T-helper 1 cell treated with Interleukin-12 subunit alpha and Interleukin-12 subunit beta and Interleukin-4 antibody, amounts not matched to agents 30 ng/mL and 1 ng/mL, for 36 hours (primary cell): ENCODE data around the gene MMAB. TPM values are rescaled to one million over a fixed set of nuclear protein-coding genes. Genes with fewer than 3 reads are reported as not detected.

Experiments used
- intact Hi-C: fragments of 100-400 bp; cut with micrococcal nuclease; formaldehyde crosslinking; loops from one replicate; pipeline ENCODE4 v1.15.1; 2024
- total RNA-seq: library from RNA; stranded (reverse); gene quantifications from 2 replicates; pipeline ENCODE4 v1.2.3, GENCODE V29; 2022

The MMAB gene
- total RNA-seq, 1 donor from 2014 or later = 23.3 TPM

DNA sequence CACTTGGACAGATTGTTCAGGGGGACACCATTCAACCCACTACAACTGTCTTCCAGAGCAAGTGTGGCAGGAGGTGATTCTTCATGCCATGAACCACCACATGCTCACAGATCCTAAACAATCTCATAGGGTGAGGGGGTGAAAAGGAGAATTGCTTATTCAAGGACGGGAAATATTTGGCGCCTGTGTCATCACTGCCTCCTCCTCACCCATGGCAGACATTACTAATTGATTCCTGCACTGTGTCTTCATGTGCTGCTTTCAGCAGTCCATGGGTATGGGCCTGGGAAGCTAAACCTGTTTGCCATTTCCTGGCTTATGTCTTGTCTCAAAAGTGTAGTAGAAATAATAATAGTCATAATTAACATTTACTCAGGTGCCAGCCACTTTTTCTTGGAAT lies 31.3 kb downstream of the MMAB start:
- intact Hi-C loops = no loop called here

DNA sequence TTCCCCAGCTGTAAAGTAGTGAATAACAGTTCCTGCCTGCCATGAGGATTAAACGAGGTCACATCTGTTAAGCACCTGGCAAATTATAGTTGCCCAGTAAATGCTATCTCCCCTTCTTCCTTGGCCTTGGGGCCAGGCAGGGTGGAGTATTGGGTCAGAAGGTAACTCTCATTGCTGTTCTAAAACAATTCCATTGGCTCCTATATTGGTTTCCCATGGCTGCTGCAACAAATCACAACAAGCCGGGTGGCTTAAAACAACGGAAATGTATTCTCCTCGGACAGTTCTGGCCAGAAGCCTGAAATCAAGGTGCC lies 31.9 kb downstream of the MMAB start:
- intact Hi-C loops = no loop called here

DNA sequence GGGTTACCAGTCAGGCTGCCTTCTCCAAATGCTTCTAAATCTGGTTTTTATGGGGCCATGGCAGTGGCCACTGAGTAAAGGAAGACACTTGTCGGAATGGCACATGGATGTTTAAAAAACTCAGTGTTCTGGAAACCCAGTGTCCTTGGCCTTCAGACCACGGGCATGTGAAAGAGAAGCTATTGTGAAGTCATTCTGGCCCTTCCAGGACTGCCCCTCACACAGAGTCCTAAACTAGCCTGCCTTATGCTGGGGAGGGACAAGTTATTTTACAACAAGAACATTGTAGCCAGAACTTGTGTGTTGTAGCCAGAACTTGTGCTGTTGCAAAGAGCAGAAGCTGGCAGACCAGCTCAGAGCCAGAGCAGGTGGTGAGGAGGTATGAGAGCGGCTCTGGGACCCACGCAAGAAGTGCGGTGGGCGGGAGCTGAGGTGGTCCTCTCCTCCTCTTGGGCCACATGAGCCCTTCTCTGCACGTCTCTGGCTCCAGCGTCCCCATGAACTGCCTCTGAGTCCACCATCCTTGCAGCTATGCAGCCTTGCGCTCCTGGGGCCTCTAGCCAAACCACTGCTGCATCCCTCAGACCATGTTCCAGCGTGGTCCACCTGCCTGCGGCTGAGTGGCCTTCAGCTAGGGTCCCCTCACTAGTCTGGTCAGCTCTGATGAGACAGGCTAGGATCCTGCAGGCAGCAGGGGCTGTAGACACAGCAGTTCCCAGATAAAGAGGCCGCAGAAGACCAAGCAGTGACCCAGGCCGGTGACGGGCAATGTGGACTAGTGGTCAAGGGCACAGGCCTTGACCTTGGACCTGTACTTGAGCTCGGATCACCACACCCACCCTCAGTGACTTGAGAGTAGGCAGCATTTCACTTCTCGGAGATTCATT lies 32.5 kb downstream of the MMAB start:
- intact Hi-C loops = no loop called here

DNA sequence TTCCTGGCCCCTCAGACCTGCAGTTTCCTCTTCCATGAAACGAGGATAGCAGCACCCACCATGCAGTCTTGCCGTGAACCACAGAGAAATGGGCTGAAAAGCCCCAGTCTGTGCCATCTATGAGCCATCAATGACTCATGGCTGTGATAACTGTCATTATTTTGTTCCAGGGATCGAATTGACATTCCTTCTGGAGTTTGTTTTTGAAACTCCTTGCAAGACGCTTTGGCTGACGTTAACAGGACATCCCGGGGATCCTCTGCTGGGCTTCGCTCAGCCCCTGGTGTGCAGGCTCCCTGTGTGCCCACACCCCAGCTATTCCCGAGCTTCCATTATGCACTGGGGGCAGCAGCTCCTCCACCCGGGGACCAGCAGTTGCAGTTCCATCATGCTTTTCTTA lies 33.8 kb downstream of the MMAB start:
- intact Hi-C loops = no loop called here

DNA sequence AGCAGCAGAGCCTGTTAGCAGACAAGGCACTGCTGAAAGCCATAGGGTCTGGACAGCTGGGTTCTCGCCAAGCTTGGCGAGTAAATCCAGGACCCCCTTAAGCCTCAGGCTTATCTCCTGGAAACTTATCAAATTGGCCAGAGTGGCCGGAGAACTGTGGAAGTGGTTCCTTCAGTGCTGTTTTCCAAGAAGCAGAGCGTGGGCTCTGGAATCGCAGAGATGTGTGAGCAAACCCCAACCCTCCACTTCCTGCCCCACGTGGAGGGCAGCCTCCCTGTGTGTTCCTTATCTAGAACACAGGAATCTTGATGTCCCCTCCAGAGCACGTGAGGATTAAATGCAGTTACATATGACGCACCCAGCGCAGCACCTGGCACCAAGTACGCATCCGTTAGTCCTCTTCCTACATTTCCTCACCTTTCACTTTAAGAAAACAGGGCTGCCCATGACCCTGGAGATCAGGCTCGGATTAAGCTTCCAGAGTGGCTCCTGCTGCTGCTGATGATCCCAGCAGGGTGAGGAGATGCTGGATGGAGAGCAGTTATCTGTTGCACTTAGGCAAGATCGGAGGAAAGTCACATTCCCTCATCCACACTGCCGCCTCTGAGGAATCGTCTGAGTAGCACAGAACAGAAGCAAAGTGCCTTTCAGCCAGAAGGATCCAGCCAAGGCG lies 35.0 kb downstream of the MMAB start:
- intact Hi-C loops = no loop called here

DNA sequence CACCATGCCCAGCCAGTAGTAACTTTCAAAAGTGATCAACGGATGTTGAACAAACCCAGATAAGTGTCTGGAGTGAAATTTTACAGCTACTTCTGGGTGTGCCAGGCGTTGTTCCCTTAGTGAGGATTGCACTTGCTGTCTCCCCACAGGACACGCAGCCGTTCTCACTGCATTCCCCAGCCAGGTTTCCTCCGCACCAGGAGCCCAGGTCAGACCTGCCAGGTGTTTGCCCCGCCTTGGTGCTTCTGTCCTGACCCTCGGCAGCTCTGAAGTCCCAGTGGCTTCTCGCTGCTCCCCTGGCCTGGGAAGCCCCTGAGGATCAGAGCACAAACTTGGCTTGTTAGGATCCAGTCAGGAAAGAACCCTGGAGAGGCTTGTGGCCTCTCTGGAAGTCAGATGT lies 36.2 kb downstream of the MMAB start:
- intact Hi-C loops = no loop called here

DNA sequence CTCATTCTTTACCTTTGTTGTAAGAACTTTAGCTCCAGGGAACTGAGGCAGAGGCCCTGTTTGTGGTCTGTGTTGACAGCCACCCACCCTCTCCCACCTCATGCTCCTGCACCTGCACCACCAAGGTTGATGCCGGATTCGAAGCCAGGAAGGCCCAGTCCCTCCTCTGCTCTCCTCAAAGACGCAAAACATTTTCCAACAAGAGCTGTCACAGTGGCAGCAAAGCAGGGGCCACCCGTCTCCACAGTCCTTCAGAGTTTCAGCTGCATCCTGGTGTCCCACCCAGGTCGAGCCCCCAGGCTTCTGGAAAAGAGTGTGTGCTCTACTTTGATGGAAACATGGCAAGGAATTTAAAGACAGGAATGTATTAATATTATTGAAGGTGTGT lies 37.4 kb downstream of the MMAB start:
- intact Hi-C loops = no loop called here

DNA sequence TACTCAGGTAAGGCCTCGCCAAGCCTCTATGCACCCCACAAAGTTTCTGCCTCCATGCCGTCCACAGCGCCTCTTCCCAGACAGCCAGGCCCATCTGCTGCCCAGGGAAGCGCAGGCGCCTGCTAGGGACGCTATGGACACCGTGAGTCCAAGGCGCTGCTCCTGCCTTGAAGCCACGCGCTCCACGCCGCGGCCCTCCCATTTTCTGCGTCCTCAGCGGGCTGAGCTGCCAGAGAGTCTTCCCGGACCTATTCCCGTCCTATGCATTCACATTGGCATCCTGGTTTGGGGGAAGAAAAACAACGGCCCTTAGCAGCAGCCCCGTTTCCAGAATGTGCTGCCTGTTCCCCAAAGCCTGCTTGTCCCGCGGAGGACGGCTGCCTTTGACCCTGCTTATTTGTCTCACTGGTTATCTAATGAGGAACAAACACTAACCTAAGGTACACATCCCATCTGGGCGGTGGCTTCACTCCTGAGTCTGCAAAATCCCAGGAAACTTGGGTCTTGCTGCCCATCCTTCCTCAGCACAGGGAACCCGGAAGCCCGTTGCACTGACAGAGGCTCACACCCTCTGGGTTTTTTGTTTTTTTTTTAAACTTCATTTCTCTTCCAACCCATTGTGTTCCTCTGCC lies 38.0 kb downstream of the MMAB start:
- intact Hi-C loops = no loop called here

DNA sequence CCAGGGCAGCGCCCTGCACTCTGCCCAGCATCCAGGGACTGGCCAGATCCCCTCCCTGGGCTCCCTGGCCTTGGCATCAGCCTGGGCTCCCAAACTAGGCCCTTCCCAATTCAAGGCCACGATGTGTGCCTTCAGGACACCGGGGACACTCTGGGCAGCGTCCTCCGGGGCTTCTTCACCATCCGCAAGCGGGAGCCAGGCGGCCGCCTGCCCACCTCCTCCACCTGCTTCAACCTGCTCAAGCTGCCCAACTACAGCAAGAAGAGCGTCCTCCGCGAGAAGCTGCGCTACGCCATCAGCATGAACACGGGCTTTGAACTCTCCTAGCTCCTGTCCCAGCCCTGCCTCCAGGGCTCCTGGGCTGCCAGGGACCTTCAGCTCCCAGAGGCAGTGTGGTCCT lies 38.8 kb downstream of the MMAB start:
- intact Hi-C loops = no loop called here

DNA sequence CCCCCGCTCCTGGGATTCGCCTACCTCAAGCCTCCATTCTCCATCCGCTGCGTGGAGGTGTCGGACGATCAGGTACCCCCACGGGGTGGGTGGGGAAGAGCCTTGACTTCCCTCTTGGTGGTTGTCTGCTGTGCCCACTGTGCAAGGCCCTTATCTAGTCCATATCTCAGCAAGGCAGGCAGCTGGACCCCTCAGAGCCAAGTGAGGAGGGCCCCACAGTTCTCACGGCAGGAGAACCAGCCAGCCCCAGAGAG lies 39.9 kb downstream of the MMAB start:
- intact Hi-C loops = no loop called here

DNA sequence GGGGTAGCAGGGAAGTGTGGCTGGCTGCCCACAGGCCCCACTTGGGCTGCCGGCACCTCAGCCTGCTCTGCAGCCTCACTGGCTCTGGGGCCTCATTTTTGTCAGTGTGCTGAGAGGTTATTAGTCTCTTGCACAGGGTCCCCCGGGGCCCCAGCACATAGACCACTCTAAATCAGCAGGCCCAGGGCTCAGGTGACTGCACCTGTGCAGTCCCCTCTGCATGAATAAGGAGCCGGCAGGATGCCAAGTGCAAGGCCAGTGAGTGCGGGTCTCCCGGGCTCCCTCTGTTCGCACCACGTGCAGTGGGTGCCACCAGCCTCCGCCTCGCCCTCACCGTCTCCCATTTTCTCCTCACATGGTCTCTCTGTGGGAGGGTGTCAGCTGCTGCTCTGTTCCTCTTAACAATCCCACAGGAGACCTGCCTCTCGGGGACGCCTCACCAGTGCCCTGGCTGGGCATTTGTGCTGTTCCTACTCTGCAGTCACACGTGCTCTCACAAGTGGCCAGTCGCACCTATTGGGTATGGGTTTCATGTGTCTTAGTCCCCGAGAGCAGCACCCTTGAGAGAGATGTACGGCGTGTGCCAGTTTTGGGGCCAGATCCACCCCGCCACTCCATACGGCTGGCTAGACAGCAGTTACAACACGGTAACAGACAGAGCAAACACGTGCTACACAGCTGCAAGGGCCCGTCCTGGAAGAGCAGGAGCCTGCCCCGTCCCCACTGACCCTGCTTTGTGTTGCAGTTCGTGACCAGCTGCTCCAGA lies 40.4 kb downstream of the MMAB start:
- intact Hi-C loops = no loop called here

DNA sequence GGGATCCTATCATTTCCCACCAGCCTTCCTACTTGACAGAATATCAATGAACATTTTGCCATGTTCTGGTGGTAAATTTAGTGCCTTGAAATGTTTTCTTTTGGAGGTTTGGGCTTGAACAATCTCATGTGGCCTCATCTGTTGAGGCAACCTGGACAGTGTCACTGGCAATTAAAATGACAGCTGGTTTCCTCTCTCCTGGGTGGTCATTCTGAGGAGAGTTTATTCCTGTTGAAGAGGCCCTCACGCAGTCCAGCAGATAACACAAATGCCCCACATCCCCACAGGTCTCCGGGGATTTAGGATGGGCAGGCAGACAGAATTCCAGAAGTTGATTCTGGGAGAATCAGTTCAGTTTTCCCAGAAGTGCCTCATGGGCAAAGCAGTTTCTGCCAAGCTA lies 41.9 kb downstream of the MMAB start:
- intact Hi-C loops = no loop called here

DNA sequence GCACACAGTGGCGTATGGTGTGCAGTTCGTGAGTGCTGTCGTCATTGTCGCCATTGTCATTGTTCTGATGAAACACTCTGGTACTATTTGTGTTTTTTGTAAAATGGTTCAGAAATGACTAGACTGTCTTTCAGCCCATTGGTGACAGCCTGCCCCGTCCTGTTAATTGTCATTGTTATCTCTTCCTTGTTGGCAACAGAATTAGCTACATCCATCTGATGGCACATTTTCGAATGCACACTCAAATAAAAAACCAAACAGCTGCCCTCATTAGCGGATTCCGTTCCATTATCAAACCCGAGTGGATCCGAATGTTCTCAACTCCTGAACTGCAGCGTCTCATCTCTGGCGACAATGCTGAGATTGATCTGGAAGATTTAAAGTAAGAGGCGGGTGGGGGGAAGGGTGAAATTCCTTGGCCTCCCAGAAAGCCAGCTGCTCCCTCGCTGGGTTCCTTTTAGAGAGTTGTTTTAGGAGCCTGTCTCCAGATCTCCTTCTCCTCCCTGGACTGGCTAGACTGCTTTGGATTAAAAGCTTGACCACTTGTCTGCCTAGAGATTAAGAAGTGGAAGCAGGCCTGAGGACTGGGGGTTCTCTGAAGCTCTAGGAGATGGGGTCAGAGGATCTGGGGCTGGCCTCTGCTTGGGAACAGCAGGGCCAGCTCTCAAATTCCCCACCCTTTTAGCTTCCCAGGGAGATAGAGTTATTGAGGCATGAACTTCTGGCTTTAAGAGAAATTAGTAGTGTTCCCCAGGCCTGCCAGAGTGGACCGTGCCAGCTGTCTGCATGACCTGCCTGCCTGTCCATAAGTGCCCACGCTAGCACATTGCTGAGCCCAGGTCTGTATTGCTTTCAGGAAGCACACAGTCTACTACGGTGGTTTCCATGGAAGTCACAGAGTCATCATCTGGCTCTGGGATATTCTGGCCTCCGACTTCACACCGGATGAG lies 43.3 kb downstream of the MMAB start:
- intact Hi-C loops = no loop called here

DNA sequence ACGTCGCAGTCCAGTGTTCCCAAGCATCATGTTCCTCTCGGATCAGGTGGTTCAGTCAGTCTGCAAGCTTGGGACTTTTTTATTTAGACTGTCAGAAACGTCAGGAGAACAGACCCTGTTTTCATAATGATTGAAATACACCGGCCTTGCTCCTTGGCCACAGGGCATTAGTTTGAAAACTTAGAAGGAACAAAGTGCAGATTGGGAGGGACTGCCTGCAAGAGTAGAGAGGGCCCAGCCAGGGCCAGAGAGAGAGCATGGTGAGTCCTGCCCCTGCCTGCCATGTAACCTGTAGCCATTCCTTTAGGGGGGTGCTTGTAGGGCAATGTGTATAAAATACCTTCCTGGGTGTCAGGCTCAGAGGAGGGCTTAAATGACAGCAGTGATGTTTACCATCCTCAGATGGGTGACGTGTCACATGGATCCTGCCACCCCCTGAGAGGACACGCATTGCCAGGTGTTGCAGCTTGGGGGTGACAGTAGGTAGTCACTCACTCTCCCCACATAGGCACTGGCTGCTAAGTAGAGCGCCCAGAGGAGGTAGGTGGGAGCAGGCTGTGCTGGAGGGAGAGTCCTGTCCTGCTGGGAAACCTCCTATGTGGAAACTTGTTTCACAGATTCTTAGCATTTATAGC lies 45.7 kb downstream of the MMAB start:
- intact Hi-C loops = no loop called here

DNA sequence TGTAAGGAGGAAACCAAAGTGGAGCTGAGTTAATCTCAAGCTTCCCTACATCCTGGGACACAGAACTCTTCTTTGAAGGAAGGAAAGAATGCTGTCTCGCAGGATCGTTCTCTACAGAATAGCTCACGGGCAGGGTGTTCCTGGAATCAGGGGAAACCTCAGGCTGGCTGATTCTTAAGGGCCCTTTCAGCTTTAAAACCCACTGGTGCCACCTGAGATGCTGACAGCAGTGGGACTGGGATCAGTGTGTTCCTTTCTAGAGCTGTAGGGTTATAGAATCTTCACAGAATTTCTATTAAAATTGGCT lies 48.1 kb downstream of the MMAB start:
- intact Hi-C loops = no loop called here

DNA sequence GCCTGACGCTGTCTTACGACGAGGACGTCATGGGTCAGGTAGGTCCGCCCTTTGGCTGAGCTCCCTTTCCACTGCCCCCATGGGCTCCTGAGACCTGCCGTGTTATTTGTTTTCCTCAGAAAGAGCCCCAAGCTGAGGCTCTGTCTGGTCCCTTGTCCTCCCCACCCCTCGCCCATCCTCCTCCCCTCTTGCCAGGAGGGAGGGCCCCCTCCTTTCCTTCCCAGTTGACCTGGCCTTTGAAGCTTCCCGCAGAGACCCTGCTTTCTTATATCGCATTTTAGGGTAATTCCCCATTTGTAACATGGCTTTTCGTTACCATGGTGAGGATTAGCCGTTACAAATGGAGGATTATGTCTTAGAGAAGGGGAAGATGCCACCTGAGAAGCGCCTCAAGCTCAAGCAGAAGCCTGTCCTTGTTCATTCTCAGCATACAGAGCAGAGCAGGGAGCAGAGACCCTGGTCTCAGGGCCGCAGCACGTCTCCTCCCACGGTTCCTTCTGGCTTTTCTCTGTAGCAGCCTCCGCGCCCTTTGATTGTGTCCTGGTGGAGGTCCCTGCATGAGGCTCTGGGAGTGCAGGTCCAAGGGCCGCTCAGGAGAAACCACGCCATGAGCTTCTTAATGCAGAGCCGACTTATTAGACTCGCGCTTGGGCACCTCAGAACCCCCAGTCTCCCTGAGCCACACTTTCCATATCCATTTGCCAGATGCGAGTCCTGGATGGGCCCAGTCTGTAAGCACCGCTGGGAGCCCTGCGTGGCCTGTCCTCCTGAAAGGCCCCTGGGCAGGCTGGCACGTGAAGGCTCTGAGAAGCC lies 48.6 kb downstream of the MMAB start:
- intact Hi-C loops = no loop called here

DNA sequence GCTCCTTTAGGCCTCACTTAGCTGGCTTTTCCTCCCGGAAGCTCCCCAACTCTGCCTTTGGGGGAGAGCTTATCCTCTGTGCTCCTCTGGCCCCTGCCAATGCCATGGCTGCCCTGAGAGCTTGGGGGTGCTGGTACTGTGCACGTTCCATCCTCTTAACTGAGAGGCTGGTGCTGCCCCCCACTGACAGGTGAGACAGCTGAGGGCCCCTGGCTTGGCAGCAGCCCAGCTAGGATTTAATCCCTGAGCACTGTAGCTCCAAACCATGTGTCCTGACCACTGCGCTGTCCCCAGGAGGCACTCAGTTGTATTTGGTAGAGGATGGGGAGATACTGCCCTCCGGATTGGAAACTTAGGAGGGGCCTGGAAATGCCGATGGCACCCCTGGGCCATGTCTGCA lies 49.8 kb downstream of the MMAB start:
- intact Hi-C loops = no loop called here

DNA sequence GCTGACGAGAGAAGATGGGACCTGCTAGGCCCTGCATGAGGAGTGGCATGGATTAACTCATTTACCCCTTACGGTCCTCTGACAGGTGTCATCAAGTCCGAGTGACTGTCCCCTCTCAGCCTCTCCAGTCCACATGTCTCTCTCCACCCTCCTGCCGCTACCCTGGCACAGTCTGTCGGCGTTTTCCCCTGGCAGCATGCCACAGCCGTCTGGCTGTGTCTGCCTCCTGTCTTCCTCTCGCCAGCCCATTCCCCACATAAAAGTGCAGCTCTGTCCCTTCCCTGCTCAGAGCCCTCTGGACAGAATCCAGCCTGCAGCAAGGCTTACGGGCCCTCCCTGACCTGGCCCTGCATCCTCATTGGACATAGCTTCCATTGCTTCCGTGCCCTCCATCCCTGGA lies 50.2 kb downstream of the MMAB start:
- intact Hi-C loops = no loop called here

DNA sequence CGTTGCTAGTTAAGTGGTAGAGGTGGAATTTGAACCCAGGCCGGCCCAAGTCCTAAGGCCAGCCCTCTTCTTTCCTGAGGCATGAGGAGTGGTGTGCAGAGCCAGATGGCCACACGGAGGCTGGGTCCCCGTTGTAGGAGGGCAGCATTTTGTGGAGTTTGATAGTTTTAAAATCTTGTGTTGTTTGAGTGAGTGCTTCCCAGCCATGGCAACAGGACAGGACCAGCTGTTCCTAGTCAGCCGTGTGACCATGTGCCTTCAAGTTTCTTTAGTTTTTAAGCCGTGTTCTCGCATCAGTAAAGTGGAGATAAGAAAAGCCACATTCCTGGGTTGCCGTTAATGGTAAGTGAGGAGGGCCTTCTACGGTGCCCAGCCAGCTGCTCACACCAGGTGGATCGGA lies 51.5 kb downstream of the MMAB start:
- intact Hi-C loops = no loop called here

DNA sequence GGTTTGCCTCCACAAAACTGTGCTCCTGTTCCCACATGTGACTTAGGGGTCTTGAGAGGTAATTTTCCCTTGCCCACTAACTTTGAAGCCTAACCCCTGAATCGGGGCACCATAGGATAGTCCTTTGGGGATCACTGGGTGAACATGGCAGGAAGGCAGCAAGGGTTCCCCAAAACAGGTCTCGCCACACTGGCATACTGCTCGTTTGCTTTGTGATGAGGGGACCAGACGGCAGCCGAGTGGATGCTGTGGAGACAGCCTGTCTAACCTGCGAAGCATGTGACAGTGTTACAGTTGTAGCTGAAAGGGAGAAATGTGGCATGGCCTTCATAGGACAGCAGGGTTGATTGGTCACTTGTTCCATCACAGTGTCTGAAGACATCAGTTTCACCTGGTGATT lies 53.5 kb downstream of the MMAB start:
- intact Hi-C loops = loop anchor here (2.0 to 5.0 kb wide), 3 partner anchors 78 to 325 kb away; no protein-coding TSS in a partner anchor
